Progenitor cell of endocrine pancreas (in vitro differentiated cells): ENCODE results near the gene RHOT1. TPM values are rescaled to one million over a fixed set of nuclear protein-coding genes. Genes with fewer than 3 reads are reported as not detected.

ENCODE experiments used
- DNase-seq: peaks from one replicate; pipeline ENCODE4 v3.0.0; 2021; ENCODE audit warnings: low spot score; ENCODE audit not compliant: unreplicated experiment
- H3K27ac Mint-ChIP-seq: 2 replicates; pipeline ENCODE4 v1.8.0; 2021; ENCODE audit warnings: mild to moderate bottlenecking, moderate library complexity, mixed read lengths
- H3K27me3 Mint-ChIP-seq: 2 replicates; pipeline ENCODE4 v1.8.0; 2021; ENCODE audit warnings: mixed read lengths
- H3K36me3 Mint-ChIP-seq: 2 replicates; pipeline ENCODE4 v1.8.0; 2022; ENCODE audit warnings: mixed read lengths; ENCODE audit not compliant: insufficient read depth
- H3K4me1 Mint-ChIP-seq: 2 replicates; pipeline ENCODE4 v1.8.0; 2021; ENCODE audit warnings: low read depth, mixed read lengths
- H3K4me3 Mint-ChIP-seq: 2 replicates; pipeline ENCODE4 v1.8.0; 2021; ENCODE audit warnings: low read depth, mild to moderate bottlenecking, moderate library complexity, mixed read lengths
- H3K9me3 Mint-ChIP-seq: 2 replicates; pipeline ENCODE4 v1.8.0; 2021; ENCODE audit warnings: low read depth, mixed read lengths
- total RNA-seq: library from RNA; stranded (reverse); gene quantifications from 2 replicates; pipeline ENCODE4 v1.2.1, GENCODE V29; 2021
- TF ChIP-seq, protein P1 (sequence below): fragments of 200-600 bp; sonication (generic); IDR thresholded peaks from one replicate; pipeline ENCODE4 v1.5.0; 2021; ENCODE audit warnings: antibody characterized with exemption, mild to moderate bottlenecking; ENCODE audit not compliant: unreplicated experiment

RHOT1 gene
- total RNA-seq, 1 donor from 2014 or later: 33.1 TPM

DNA sequence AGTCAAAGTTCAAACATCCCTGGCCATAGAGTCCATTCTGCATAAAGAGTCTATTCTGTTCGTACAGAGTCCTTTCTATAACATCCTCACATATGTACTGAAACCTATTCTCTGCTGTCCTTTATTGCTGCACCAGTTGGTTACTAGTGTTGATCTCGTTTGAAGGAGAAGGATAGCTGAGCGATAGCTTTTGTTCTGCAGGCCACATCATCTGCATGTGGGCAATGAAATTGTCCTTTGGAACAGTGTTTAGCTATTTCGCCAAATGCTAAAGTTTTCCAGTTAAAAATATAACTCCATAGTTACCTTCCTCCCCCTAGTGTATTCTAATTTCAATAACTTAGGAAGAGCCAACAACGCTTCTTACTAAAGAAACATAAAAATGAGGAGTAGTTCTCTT is 6.0 kb downstream of the RHOT1 start:
- H3K27me3 Mint-ChIP-seq: no peaks in the 10 kb centered on the region
- no peak for DNase-seq
- H3K9me3 Mint-ChIP-seq: no peaks in the 10 kb centered on the region
- no peak overlapping the region for H3K27ac Mint-ChIP-seq
- no peak overlapping the region for H3K4me3 Mint-ChIP-seq
- TF ChIP-seq, protein P1, sequence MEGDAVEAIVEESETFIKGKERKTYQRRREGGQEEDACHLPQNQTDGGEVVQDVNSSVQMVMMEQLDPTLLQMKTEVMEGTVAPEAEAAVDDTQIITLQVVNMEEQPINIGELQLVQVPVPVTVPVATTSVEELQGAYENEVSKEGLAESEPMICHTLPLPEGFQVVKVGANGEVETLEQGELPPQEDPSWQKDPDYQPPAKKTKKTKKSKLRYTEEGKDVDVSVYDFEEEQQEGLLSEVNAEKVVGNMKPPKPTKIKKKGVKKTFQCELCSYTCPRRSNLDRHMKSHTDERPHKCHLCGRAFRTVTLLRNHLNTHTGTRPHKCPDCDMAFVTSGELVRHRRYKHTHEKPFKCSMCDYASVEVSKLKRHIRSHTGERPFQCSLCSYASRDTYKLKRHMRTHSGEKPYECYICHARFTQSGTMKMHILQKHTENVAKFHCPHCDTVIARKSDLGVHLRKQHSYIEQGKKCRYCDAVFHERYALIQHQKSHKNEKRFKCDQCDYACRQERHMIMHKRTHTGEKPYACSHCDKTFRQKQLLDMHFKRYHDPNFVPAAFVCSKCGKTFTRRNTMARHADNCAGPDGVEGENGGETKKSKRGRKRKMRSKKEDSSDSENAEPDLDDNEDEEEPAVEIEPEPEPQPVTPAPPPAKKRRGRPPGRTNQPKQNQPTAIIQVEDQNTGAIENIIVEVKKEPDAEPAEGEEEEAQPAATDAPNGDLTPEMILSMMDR: no peak
- H3K4me1 Mint-ChIP-seq: peaks cover 8% of the 10 kb centered on the region
- peaks cover 8% of the 10 kb centered on the region for H3K36me3 Mint-ChIP-seq

DNA sequence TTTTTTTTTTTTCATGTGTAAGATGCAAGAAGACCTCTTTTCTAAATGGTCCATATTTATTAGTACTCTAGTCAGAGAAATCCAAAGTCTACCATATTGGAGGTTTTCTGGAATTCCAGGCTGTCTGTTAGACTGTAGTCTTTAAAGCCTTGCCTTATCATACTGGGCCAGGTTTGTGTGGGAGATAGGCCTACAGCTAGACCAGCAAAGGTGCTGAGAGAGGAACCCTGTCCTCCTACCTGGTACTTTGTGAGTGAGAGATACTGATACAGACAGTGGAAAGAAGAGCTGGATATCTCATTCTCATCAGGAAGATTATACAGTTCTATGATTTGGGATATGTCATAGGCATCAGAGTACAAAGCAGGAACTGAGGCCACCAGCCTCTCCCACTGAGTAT is 8.1 kb downstream of the RHOT1 start:
- Mint-ChIP-seq H3K27me3 (no peaks in the 10 kb centered on the region), H3K36me3 (peaks cover 9% of the 10 kb centered on the region), H3K4me3 (no peak overlapping the region), H3K9me3 (no peaks in the 10 kb centered on the region), H3K27ac (no peak overlapping the region), H3K4me1 (peaks cover 2% of the 10 kb centered on the region)
- TF ChIP-seq, protein P1: no peak
- DNase-seq: no peak

DNA sequence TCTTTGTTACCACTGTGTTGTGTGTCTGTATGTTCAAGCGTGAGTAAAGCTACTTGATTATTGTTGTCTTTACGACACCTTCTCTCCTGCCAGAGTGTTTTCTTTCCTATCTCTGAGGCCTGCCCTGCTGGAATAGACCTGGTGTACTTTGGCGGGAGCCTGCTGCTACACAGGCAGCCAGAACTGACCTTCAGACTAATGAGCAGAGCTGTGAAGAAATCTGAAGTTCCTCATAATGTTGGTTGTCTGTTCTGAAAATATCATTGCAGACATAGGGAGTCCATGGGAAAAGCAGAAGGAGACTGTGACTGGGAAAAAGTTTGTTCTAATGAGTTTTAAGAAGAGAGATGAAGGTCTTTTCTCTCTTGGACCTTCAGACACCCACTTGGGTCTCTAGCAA is 9.8 kb downstream of the RHOT1 start:
- no peaks in the 10 kb centered on the region for H3K9me3 Mint-ChIP-seq
- no peak overlapping the region for H3K4me3 Mint-ChIP-seq
- H3K36me3 Mint-ChIP-seq: peaks cover 9% of the 10 kb centered on the region
- TF ChIP-seq, protein P1: no peak
- peaks cover 2% of the 10 kb centered on the region for H3K4me1 Mint-ChIP-seq
- H3K27me3 Mint-ChIP-seq: no peaks in the 10 kb centered on the region
- no peak for DNase-seq
- peak overlapping the region; percentile 1 for H3K27ac Mint-ChIP-seq

DNA sequence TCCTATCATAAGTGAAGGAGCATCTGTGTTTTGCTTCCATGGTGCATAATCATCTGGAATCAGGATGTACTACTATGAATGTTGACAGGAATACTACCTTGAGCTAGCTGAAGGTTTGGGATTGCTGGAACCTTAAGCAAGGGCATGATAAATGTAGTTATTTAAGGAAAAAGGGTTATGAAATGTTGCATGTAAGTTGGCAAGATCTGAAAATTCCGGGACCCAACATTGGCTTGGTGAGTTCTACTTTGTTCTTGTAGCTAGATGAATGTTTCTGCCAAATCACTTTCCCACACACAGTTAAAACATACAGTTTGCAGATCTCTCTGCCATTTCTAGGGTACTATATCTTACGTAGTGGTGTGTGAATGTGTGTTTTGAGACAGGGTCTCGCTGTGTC is 13.6 kb downstream of the RHOT1 start:
- no peak for DNase-seq
- H3K36me3 Mint-ChIP-seq: peaks cover 19% of the 10 kb centered on the region
- peaks cover 2% of the 10 kb centered on the region for H3K4me1 Mint-ChIP-seq
- no peaks in the 10 kb centered on the region for H3K9me3 Mint-ChIP-seq
- no peaks in the 10 kb centered on the region for H3K27me3 Mint-ChIP-seq
- TF ChIP-seq, protein P1: no peak
- H3K27ac Mint-ChIP-seq: no peak overlapping the region
- H3K4me3 Mint-ChIP-seq: no peak overlapping the region

DNA sequence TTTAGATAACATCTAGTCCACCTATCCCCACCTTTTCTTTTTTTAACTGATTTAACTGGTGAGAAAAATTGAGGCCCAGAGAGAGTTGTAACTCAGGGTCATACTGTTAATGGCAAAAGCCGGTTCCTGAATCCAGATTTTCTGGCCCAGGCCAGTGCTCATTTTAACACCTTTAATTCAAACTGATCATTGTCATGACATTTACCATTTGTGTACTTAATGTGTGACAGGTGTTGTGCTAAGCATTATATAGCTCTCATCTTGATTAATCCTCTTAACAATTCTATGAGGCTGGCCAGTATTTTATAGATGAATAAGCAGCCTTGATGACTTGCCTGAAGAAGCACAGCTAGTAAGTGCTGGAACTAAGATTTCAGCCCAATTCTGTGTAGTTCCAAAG is 14.4 kb downstream of the RHOT1 start:
- peaks cover 2% of the 10 kb centered on the region for H3K4me1 Mint-ChIP-seq
- TF ChIP-seq, protein P1: no peak
- no peak for DNase-seq
- no peaks in the 10 kb centered on the region for H3K9me3 Mint-ChIP-seq
- no peak overlapping the region for H3K4me3 Mint-ChIP-seq
- H3K27ac Mint-ChIP-seq: no peak overlapping the region
- H3K27me3 Mint-ChIP-seq: no peaks in the 10 kb centered on the region
- H3K36me3 Mint-ChIP-seq: peaks cover 22% of the 10 kb centered on the region
